Fibroblast of pulmonary artery (primary cell): ENCODE measurements around the gene WDR88.

Experiments
- DNase-seq: peaks from one replicate; pipeline ENCODE4 v3.0.0-alpha.2; 2010; ENCODE audit warnings: low read depth
- H3K4me3 ChIP-seq: replicated peaks from 2 replicates; pipeline ENCODE4 v1.5.1; 2011; ENCODE audit warnings: low read depth, mild to moderate bottlenecking, control low read depth, low read length, moderate library complexity
- CTCF ChIP-seq: IDR thresholded peaks from 2 replicates; pipeline ENCODE4 v1.5.1; 2011; ENCODE audit warnings: mild to moderate bottlenecking, control low read depth, low read length, inconsistent platforms; ENCODE audit errors: missing control alignments

The WDR88 gene

GRCh38 chr19:33168528-33168927, 36.6 kb downstream of the WDR88 start:
- TF ChIP-seq CTCF: no peak

GRCh38 chr19:33171222-33171795, 39.4 kb downstream of the WDR88 start:
- DNase-seq: no peak
- no peak for TF ChIP-seq CTCF
- H3K4me3 ChIP-seq: no peak overlapping the region

More at GRCh38 chr19:33168528-33168927, 36.6 kb downstream of the WDR88 start:
- H3K4me3 ChIP-seq: no peak overlapping the region
- DNase-seq: no peak

GRCh38 chr19:33171916-33172359, 40.0 kb downstream of the WDR88 start:
- no peak for DNase-seq
- TF ChIP-seq CTCF: no peak
- H3K4me3 ChIP-seq: no peak overlapping the region

- no peak for TF ChIP-seq CTCF
These were observed 42.3 kb downstream of the WDR88 start for GRCh38 chr19:33174186-33174585.

GRCh38 chr19:33175156-33175782, 43.4 kb downstream of the WDR88 start:
- TF ChIP-seq CTCF: no peak
- DNase-seq: no peak
- no peak overlapping the region for H3K4me3 ChIP-seq

More at GRCh38 chr19:33174186-33174585, 42.3 kb downstream of the WDR88 start:
- no peak overlapping the region for H3K4me3 ChIP-seq
- no peak for DNase-seq

- no peak for TF ChIP-seq CTCF
- peak overlapping the region; percentile 84 for H3K4me3 ChIP-seq
- peak; percentile 43 for DNase-seq
These were observed 44.2 kb downstream of the WDR88 start for GRCh38 chr19:33175886-33176669.
